ENCODE data around the gene NUP107. TPM values are rescaled to one million over a fixed set of nuclear protein-coding genes. Genes with fewer than 3 reads are reported as not detected.
"Not testable (repeated sequence)": the region's sequence is repeated elsewhere in the genome, so short reads cannot be mapped to it uniquely, and the experiment has no call there.

NUP107 gene
- total RNA-seq (10 to 100 TPM; 54.4 to 56.2 TPM), polyA plus RNA-seq (ENCODE audit: insufficient read length in 2 of 2) (10 to 100 TPM; 32.3 to 39.3 TPM)
- long read RNA-seq, donor 1, full-length matches to known transcripts: 5 of 10 reads
- long read RNA-seq, donor 1, partial matches to known transcripts: 5 of 10 reads
- long read RNA-seq, donor 1, other reads (novel, unspliced or antisense): 0 of 10 reads
- long read RNA-seq, donor 2, full-length matches to known transcripts: 1 of 1 reads
- long read RNA-seq, donor 2, partial matches to known transcripts: 0 of 1 reads
- long read RNA-seq, donor 2, other reads (novel, unspliced or antisense): 0 of 1 reads
- long read RNA-seq, donor 3, full-length matches to known transcripts: 1 of 1 reads
- long read RNA-seq, donor 3, partial matches to known transcripts: 0 of 1 reads
- long read RNA-seq, donor 3, other reads (novel, unspliced or antisense): 0 of 1 reads
- long read RNA-seq, donor 4, partial matches to known transcripts: 16 of 16 reads
- long read RNA-seq, donor 4, other reads (novel, unspliced or antisense): 0 of 16 reads

- H3K27ac ChIP-seq (ENCODE audit: low read depth, low read length): peak within 1 kb of the TSS; percentile 84
- H3K4me1 ChIP-seq (ENCODE audit: control insufficient read depth, insufficient read depth, low read length): peaks cover 3% of the 10 kb centered on the region
- peak; percentile 95 to 100 (median 98) for DNase-seq (ENCODE audit: low read depth in 4 of 6, low spot score in 6 of 6)
- H3K4me3 ChIP-seq (ENCODE audit: low read depth, low read length): peak within 1 kb of the TSS; percentile 99
- WGBS (ENCODE audit: insufficient coverage): under 1% methylated on average over 36 of the region's 44 CpGs
- H3K9me3 ChIP-seq (ENCODE audit: control insufficient read depth, insufficient read depth, low read length): no peaks in the 10 kb centered on the region
- peaks cover 9% of the 10 kb centered on the region for H3K36me3 ChIP-seq (ENCODE audit: control insufficient read depth, insufficient read depth, low read length)
- no peaks in the 10 kb centered on the region for H3K27me3 ChIP-seq (ENCODE audit: control insufficient read depth, insufficient read depth, low read length)
Observed at GRCh38 chr12:68686595-68687521, at the start of gene NUP107. NUP107 (plus strand) TSS chr12:68686978; CDS start chr12:68687066, 88 bp downstream.

DNA sequence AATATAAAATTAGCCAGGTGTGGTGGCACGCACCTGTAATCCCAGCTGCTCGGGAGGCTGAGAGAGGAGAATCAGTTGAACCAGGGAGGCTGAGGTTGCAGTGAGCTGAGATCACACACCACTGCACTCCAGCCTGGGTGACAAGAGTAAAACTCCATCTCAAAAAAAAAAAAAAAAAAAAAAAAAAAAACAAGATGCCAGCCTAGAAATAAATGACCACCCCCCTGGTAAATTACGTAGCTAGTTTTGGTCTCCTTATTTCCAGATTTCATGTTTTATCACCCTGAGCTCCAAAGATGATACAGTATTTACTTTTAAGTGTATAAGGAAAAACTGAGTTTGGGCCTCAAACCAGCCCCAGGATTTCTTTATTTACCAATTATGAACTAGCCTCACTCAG, 49.3 kb upstream of the NUP107 start:
- not testable (repeated sequence) for DNase-seq (ENCODE audit: low read depth in 4 of 6, low spot score in 6 of 6); H3K27ac ChIP-seq (ENCODE audit: low read depth, low read length); H3K4me3 ChIP-seq (ENCODE audit: low read depth, low read length); H3K9me3 ChIP-seq (ENCODE audit: control insufficient read depth, insufficient read depth, low read length); H3K4me1 ChIP-seq (ENCODE audit: control insufficient read depth, insufficient read depth, low read length); H3K36me3 ChIP-seq (ENCODE audit: control insufficient read depth, insufficient read depth, low read length); H3K27me3 ChIP-seq (ENCODE audit: control insufficient read depth, insufficient read depth, low read length)
- no CpG with 5 or more reads among the region's 3 CpGs for WGBS (ENCODE audit: insufficient coverage)

GRCh38 chr12:68638171-68638570, 48.6 kb upstream of the NUP107 start:
- no peaks in the 10 kb centered on the region for H3K27me3 ChIP-seq (ENCODE audit: control insufficient read depth, insufficient read depth, low read length)
- no peak overlapping the region for H3K4me3 ChIP-seq (ENCODE audit: low read depth, low read length)
- no peak overlapping the region for H3K27ac ChIP-seq (ENCODE audit: low read depth, low read length)
- DNase-seq (ENCODE audit: low read depth in 4 of 6, low spot score in 6 of 6): no peak
- WGBS (ENCODE audit: insufficient coverage): 40% methylated on average over 1 of the region's 3 CpGs
- H3K36me3 ChIP-seq (ENCODE audit: control insufficient read depth, insufficient read depth, low read length): no peaks in the 10 kb centered on the region
- H3K4me1 ChIP-seq (ENCODE audit: control insufficient read depth, insufficient read depth, low read length): no peaks in the 10 kb centered on the region
- no peaks in the 10 kb centered on the region for H3K9me3 ChIP-seq (ENCODE audit: control insufficient read depth, insufficient read depth, low read length)

DNA sequence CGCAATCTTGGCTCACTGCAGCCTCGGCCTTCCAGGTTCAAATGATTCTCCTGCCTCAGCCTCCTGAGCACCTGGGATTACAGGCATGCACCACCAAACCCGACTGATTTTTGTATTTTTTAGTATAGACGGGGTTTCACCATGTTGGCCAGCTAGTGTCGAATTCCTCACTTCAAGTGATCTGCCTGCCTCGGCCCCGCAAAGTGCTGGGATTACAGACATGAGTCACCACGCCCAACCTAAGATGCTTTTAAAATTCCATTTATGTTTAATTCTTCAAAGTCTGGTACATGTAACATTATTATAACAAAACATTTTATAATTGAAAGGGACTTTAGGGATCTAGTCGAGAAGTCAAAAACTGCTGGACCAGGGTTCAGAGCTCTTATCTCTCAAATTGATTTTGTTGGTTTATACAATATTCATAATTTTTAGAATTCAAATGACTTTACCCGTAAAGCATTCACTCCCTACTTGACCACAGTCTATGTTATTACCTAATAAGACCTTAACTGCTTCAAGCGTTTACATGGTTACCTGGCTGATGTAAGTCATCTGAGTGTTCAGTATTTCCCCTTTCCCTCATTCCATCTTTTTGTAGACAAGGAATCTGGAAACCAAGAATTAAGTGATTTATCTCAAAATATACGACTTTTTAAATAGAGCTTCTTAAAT, 47.9 kb upstream of the NUP107 start:
- 100% methylated on average over 6 of the region's 12 CpGs for WGBS (ENCODE audit: insufficient coverage)
- DNase-seq (ENCODE audit: low read depth in 4 of 6, low spot score in 6 of 6): no peak

DNA sequence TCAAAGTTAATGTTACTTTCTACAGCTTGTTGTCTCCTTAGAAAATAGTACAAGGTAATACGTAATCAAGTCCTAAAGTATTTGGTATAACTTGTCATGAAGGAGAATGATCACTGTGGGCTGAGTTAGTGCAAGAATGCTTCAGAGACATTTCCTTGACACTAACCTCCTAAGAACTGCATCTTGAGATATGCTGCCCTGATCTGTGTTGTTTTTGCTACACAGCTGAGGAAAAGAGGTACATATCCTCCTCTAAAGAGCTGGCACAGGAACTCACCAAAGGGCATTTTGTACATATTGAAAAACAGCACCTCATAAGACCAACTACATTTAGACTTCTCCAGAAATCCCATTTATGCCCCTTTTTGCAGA, 47.4 kb upstream of the NUP107 start:
- H3K9me3 ChIP-seq (ENCODE audit: control insufficient read depth, insufficient read depth, low read length): no peaks in the 10 kb centered on the region
- H3K36me3 ChIP-seq (ENCODE audit: control insufficient read depth, insufficient read depth, low read length): no peaks in the 10 kb centered on the region
- H3K27me3 ChIP-seq (ENCODE audit: control insufficient read depth, insufficient read depth, low read length): no peaks in the 10 kb centered on the region
- no CpG with 5 or more reads among the region's 1 CpG for WGBS (ENCODE audit: insufficient coverage)
- DNase-seq (ENCODE audit: low read depth in 4 of 6, low spot score in 6 of 6): no peak
- no peak overlapping the region for H3K4me3 ChIP-seq (ENCODE audit: low read depth, low read length)
- H3K27ac ChIP-seq (ENCODE audit: low read depth, low read length): no peak overlapping the region
- no peaks in the 10 kb centered on the region for H3K4me1 ChIP-seq (ENCODE audit: control insufficient read depth, insufficient read depth, low read length)

More for the DNA sequence above, 47.9 kb upstream of the NUP107 start:
- H3K27ac ChIP-seq (ENCODE audit: low read depth, low read length): no peak overlapping the region
- H3K36me3 ChIP-seq (ENCODE audit: control insufficient read depth, insufficient read depth, low read length): no peaks in the 10 kb centered on the region
- no peaks in the 10 kb centered on the region for H3K4me1 ChIP-seq (ENCODE audit: control insufficient read depth, insufficient read depth, low read length)
- H3K9me3 ChIP-seq (ENCODE audit: control insufficient read depth, insufficient read depth, low read length): no peaks in the 10 kb centered on the region
- H3K4me3 ChIP-seq (ENCODE audit: low read depth, low read length): no peak overlapping the region
- no peaks in the 10 kb centered on the region for H3K27me3 ChIP-seq (ENCODE audit: control insufficient read depth, insufficient read depth, low read length)

GRCh38 chr12:68641138-68641537, 45.6 kb upstream of the NUP107 start:
- no peaks in the 10 kb centered on the region for H3K27me3 ChIP-seq (ENCODE audit: control insufficient read depth, insufficient read depth, low read length)
- DNase-seq (ENCODE audit: low read depth in 4 of 6, low spot score in 6 of 6): no peak
- no peaks in the 10 kb centered on the region for H3K4me1 ChIP-seq (ENCODE audit: control insufficient read depth, insufficient read depth, low read length)
- WGBS (ENCODE audit: insufficient coverage): 100% methylated on average over 1 of the region's 5 CpGs
- H3K9me3 ChIP-seq (ENCODE audit: control insufficient read depth, insufficient read depth, low read length): no peaks in the 10 kb centered on the region
- no peak overlapping the region for H3K4me3 ChIP-seq (ENCODE audit: low read depth, low read length)
- H3K27ac ChIP-seq (ENCODE audit: low read depth, low read length): no peak overlapping the region
- H3K36me3 ChIP-seq (ENCODE audit: control insufficient read depth, insufficient read depth, low read length): no peaks in the 10 kb centered on the region

DNA sequence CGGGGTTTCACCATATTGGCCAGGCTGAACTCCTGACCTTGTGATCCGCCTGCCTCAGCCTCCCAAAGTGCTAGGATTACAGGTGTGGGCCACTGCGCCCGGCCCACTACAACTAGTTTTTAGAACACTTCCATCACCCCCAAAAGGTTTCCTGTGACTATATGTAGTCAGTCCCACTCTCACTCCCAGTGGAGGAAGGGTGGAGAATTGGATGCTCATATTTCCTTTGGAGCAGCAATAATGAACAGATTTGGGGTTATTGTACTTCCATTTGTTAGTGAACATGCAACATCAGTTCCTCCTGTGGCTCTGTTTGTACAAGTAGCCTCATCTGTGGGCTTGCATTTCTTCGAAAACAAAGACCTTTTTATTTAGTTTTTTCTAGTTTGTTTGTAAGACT, 40.3 kb upstream of the NUP107 start:
- Histone ChIP-seq H3K4me3 (ENCODE audit: low read depth, low read length) (no peak overlapping the region), H3K27ac (ENCODE audit: low read depth, low read length) (no peak overlapping the region), H3K9me3 (ENCODE audit: control insufficient read depth, insufficient read depth, low read length) (no peaks in the 10 kb centered on the region), H3K36me3 (ENCODE audit: control insufficient read depth, insufficient read depth, low read length) (no peaks in the 10 kb centered on the region), H3K27me3 (ENCODE audit: control insufficient read depth, insufficient read depth, low read length) (no peaks in the 10 kb centered on the region), H3K4me1 (ENCODE audit: control insufficient read depth, insufficient read depth, low read length) (no peaks in the 10 kb centered on the region)
- 88% methylated on average over 2 of the region's 5 CpGs for WGBS (ENCODE audit: insufficient coverage)
- no peak for DNase-seq (ENCODE audit: low read depth in 4 of 6, low spot score in 6 of 6)

GRCh38 chr12:68647507-68647906, 39.3 kb upstream of the NUP107 start:
- DNase-seq (ENCODE audit: low read depth in 4 of 6, low spot score in 6 of 6): no peak
- H3K27me3 ChIP-seq (ENCODE audit: control insufficient read depth, insufficient read depth, low read length): no peaks in the 10 kb centered on the region
- WGBS (ENCODE audit: insufficient coverage): no CpG with 5 or more reads among the region's 1 CpG
- no peaks in the 10 kb centered on the region for H3K9me3 ChIP-seq (ENCODE audit: control insufficient read depth, insufficient read depth, low read length)
- H3K36me3 ChIP-seq (ENCODE audit: control insufficient read depth, insufficient read depth, low read length): peaks cover 5% of the 10 kb centered on the region
- no peak overlapping the region for H3K4me3 ChIP-seq (ENCODE audit: low read depth, low read length)
- H3K4me1 ChIP-seq (ENCODE audit: control insufficient read depth, insufficient read depth, low read length): no peaks in the 10 kb centered on the region
- H3K27ac ChIP-seq (ENCODE audit: low read depth, low read length): no peak overlapping the region

- Histone ChIP-seq H3K9me3 (ENCODE audit: control insufficient read depth, insufficient read depth, low read length) (no peaks in the 10 kb centered on the region), H3K36me3 (ENCODE audit: control insufficient read depth, insufficient read depth, low read length) (peaks cover 8% of the 10 kb centered on the region), H3K27ac (ENCODE audit: low read depth, low read length) (no peak overlapping the region), H3K4me1 (ENCODE audit: control insufficient read depth, insufficient read depth, low read length) (no peaks in the 10 kb centered on the region), H3K27me3 (ENCODE audit: control insufficient read depth, insufficient read depth, low read length) (no peaks in the 10 kb centered on the region), H3K4me3 (ENCODE audit: low read depth, low read length) (no peak overlapping the region)
- WGBS (ENCODE audit: insufficient coverage): no CpG with 5 or more reads among the region's 3 CpGs
- DNase-seq (ENCODE audit: low read depth in 4 of 6, low spot score in 6 of 6): no peak
Observed at GRCh38 chr12:68648179-68648578, 38.6 kb upstream of the NUP107 start.

Measured in spinal cord (tissue), 10 donors.